Mesothelial cell of epicardium (in vitro differentiated cells): ENCODE results near the gene GRID1. TPM values are rescaled to one million over a fixed set of nuclear protein-coding genes. Genes with fewer than 3 reads are reported as not detected.

Experiments
- DNase-seq, 2 experiments: peaks; one replicate each; pipeline ENCODE4 v3.0.0; 2021; ENCODE audit warnings: low spot score in 2 of 2; ENCODE audit not compliant: unreplicated experiment in 2 of 2
- H3K27ac Mint-ChIP-seq: 2 replicates; pipeline ENCODE4 v1.8.0; 2021; ENCODE audit warnings: mixed read lengths
- H3K27me3 Mint-ChIP-seq: 2 replicates; pipeline ENCODE4 v1.8.0; 2021; ENCODE audit warnings: low read depth, mixed read lengths
- H3K36me3 Mint-ChIP-seq: 2 replicates; pipeline ENCODE4 v1.8.0; 2021; ENCODE audit warnings: mixed read lengths
- H3K4me1 Mint-ChIP-seq: 2 replicates; pipeline ENCODE4 v1.8.0; 2021; ENCODE audit warnings: mixed read lengths
- H3K4me3 Mint-ChIP-seq: 2 replicates; pipeline ENCODE4 v1.8.0; 2021; ENCODE audit warnings: mild to moderate bottlenecking, moderate library complexity, mixed read lengths
- H3K9me3 Mint-ChIP-seq: 2 replicates; pipeline ENCODE4 v1.8.0; 2021; ENCODE audit warnings: mixed read lengths
- CTCF ChIP-seq: fragments of 200-600 bp; sonication (generic); IDR thresholded peaks from one replicate; pipeline ENCODE4 v1.5.0; 2021; ENCODE audit warnings: antibody characterized with exemption; ENCODE audit not compliant: unreplicated experiment
- total RNA-seq: library from RNA; stranded (reverse); gene quantifications from 3 replicates; pipeline ENCODE4 v1.2.1, GENCODE V29; 2021

Gene GRID1
- total RNA-seq, 1 donor from 2014 or later = 0.22 TPM

- Mint-ChIP-seq H3K36me3 (no peaks in the 10 kb centered on the region), H3K27ac (no peak overlapping the region), H3K9me3 (no peaks in the 10 kb centered on the region), H3K4me1 (no peaks in the 10 kb centered on the region), H3K4me3 (no peak overlapping the region), H3K27me3 (peaks cover 53% of the 10 kb centered on the region)
- no peak for DNase-seq
- TF ChIP-seq CTCF = no peak
Observed at GRCh38 chr10:86316990-86317389, 49.6 kb downstream of the GRID1 start.

DNA sequence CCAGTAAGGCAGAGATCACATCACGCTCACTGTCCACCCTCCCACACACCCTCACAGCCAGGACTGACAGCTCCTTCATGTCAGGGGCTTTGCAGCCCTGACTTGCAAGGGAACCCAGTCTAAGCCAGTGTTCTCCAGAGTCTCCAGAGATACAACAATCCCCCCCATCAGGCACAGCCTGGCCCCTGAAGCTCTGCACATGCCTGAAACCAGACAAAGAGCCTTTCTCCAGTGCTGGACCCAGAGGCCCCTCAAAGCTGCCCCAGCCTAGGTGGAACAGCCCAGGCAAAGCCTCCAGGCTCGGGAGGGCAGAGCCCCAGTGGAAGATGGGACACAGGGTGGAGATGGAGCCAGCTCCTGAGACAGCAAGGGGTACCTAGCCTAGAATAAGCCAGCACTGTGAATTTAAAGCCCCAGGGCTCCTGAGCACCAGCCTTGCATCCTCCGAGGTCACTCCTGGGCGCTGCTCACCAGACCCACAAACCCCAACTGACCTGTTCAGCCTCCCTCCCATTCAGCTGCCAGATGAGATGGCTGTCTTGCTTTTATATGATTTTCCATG is 50.2 kb downstream of the GRID1 start:
- Mint-ChIP-seq H3K9me3 (no peaks in the 10 kb centered on the region), H3K36me3 (no peaks in the 10 kb centered on the region), H3K4me1 (no peaks in the 10 kb centered on the region), H3K27ac (no peak overlapping the region), H3K4me3 (no peak overlapping the region), H3K27me3 (peaks cover 49% of the 10 kb centered on the region)
- no peak for DNase-seq
- no peak for TF ChIP-seq CTCF

DNA sequence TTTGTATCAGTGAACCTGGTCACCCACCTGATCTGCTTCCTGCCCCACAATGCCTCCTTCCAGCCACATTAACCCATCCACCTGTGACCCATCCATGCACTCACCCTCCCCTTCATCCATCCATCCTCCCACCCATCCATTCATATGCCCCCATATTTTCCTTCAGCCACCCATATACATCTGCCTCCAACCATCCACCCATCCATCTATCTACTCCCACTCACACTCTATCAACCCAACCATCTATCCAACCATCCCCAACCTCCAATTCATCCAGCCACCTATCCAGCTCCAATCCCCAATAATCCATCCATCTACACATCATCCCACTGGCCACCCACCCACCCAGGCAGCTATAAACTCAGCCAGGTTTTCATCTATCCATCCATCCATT is 51.0 kb downstream of the GRID1 start:
- Mint-ChIP-seq H3K27ac (no peak overlapping the region), H3K4me3 (no peak overlapping the region), H3K27me3 (peaks cover 46% of the 10 kb centered on the region), H3K4me1 (no peaks in the 10 kb centered on the region), H3K9me3 (no peaks in the 10 kb centered on the region), H3K36me3 (no peaks in the 10 kb centered on the region)
- no peak for DNase-seq
- no peak for TF ChIP-seq CTCF

GRCh38 chr10:86314616-86315548 is 51.7 kb downstream of the GRID1 start:
- no peak overlapping the region for H3K4me3 Mint-ChIP-seq

DNA sequence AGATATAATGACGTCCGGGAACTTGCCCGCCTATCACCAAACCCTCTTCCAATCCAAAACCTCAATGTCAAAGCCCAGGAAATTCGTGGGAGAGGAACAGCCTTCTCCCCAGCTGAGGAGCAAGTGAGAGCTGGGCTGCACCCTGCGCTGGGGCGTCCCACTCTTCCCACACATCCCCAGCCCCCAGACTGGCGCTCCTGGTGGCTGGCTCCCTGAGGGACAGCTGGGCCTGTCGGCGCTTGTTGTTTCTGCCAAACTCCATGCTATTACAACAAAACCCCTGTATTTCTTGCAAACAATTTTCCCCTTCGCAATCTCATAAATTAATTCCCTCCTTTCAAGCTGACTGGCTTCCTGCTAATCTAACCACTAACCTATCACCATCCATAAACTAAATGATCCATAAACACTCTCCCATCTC is 53.0 kb downstream of the GRID1 start:
- DNase-seq = no peak
- H3K27me3 Mint-ChIP-seq = peaks cover 38% of the 10 kb centered on the region
- H3K27ac Mint-ChIP-seq = no peak overlapping the region
- no peak overlapping the region for H3K4me3 Mint-ChIP-seq
- H3K4me1 Mint-ChIP-seq = no peaks in the 10 kb centered on the region
- no peaks in the 10 kb centered on the region for H3K9me3 Mint-ChIP-seq
- no peaks in the 10 kb centered on the region for H3K36me3 Mint-ChIP-seq
- no peak for TF ChIP-seq CTCF

More at GRCh38 chr10:86314616-86315548, 51.7 kb downstream of the GRID1 start:
- H3K27ac Mint-ChIP-seq = no peak overlapping the region
- TF ChIP-seq CTCF = no peak
- H3K4me1 Mint-ChIP-seq = no peaks in the 10 kb centered on the region
- no peaks in the 10 kb centered on the region for H3K36me3 Mint-ChIP-seq
- H3K9me3 Mint-ChIP-seq = no peaks in the 10 kb centered on the region
- peaks cover 40% of the 10 kb centered on the region for H3K27me3 Mint-ChIP-seq
- no peak for DNase-seq
